Measurements from ENCODE around the gene KRTAP10-6.
A peak's percentile ranks its signal among the peaks of the same experiment; 100 is the strongest.
"Not testable (repeated sequence)": the region's sequence is repeated elsewhere in the genome, so short reads cannot be mapped to it uniquely, and the experiment has no call there.

The KRTAP10-6 gene

GRCh38 chr21:44552136-44552535 is 40.2 kb downstream of the KRTAP10-6 start:
- TF ChIP-seq TARDBP (IDR thresholded peaks at IDR 0.05) = no peak
- TF ChIP-seq ARNT (IDR thresholded peaks at IDR 0.05) = no peak
- TF ChIP-seq ELF4 (IDR thresholded peaks at IDR 0.05) = no peak
- no peak for TF ChIP-seq FOXK2 (IDR thresholded peaks at IDR 0.05)
- TF ChIP-seq HDGF (IDR thresholded peaks at IDR 0.05; ENCODE audit: borderline replicate concordance) = no peak
- TF ChIP-seq LEF1 (IDR thresholded peaks at IDR 0.05; ENCODE audit: borderline replicate concordance) = no peak
- ChIA-PET CTCF (no interaction called here), POLR2A (no interaction called here)
- DNase-seq (ENCODE audit: extremely low spot score) = peak; percentile 5

GRCh38 chr21:44551340-44551961 is 40.9 kb downstream of the KRTAP10-6 start, which contains the start of gene KRTAP10-2:
TSS of gene KRTAP10-2 (minus strand) at chr21:44551505. CDS start at chr21:44551458, 47 bp downstream.
- CTCF ChIA-PET = no interaction called here
- POLR2A ChIA-PET = no interaction called here
- no peak for TF ChIP-seq FOXA1 (IDR thresholded peaks at IDR 0.05)
- no peak for TF ChIP-seq SUZ12 (IDR thresholded peaks at IDR 0.05)
- no peak for TF ChIP-seq L3MBTL2 (conservative IDR thresholded peaks at IDR 0.05)
- TF ChIP-seq ZNF384 (IDR thresholded peaks at IDR 0.05) = no peak
- no peak for TF ChIP-seq SP1 (IDR thresholded peaks at IDR 0.05)
- TF ChIP-seq FOXM1 (IDR thresholded peaks at IDR 0.05; ENCODE audit: borderline replicate concordance) = no peak
- no peak for TF ChIP-seq ARNT (IDR thresholded peaks at IDR 0.05)
- DNase-seq (ENCODE audit: extremely low spot score) = no peak

- CTCF ChIA-PET = no interaction called here
- DNase-seq (ENCODE audit: extremely low spot score) = no peak
- no peak for TF ChIP-seq BHLHE40 (IDR thresholded peaks at IDR 0.05; ENCODE audit: borderline replicate concordance)
- no peak for TF ChIP-seq NFRKB (IDR thresholded peaks at IDR 0.05)
- TF ChIP-seq L3MBTL2 (conservative IDR thresholded peaks at IDR 0.05) = no peak
- TF ChIP-seq LEF1 (IDR thresholded peaks at IDR 0.05; ENCODE audit: borderline replicate concordance) = no peak
- TF ChIP-seq CTBP1 (IDR thresholded peaks at IDR 0.05; ENCODE audit: borderline replicate concordance) = no peak
- no peak for TF ChIP-seq PKNOX1 (IDR thresholded peaks at IDR 0.05)
- TF ChIP-seq TARDBP (IDR thresholded peaks at IDR 0.05) = no peak
- no peak for TF ChIP-seq ELF4 (IDR thresholded peaks at IDR 0.05)
- TF ChIP-seq ARNT (IDR thresholded peaks at IDR 0.05) = no peak
- no peak for TF ChIP-seq FOXM1 (IDR thresholded peaks at IDR 0.05; ENCODE audit: borderline replicate concordance)
- TF ChIP-seq FOXA1 (IDR thresholded peaks at IDR 0.05) = no peak
- TF ChIP-seq SP1 (IDR thresholded peaks at IDR 0.05) = no peak
- TF ChIP-seq FOXK2 (IDR thresholded peaks at IDR 0.05) = no peak
- no peak for TF ChIP-seq HDGF (IDR thresholded peaks at IDR 0.05; ENCODE audit: borderline replicate concordance)
- no peak for TF ChIP-seq ZNF384 (IDR thresholded peaks at IDR 0.05)
- POLR2A ChIA-PET = no interaction called here
Measured at GRCh38 chr21:44550807-44551206, 41.5 kb downstream of the KRTAP10-6 start.

- CTCF ChIA-PET; DNase-seq (ENCODE audit: extremely low spot score); POLR2A ChIA-PET: not testable (repeated sequence)
Measured at GRCh38 chr21:44550285-44550684, 42.0 kb downstream of the KRTAP10-6 start.

GRCh38 chr21:44549525-44550211 is 42.6 kb downstream of the KRTAP10-6 start:
- POLR2A ChIA-PET = no interaction called here
- TF ChIP-seq L3MBTL2 (conservative IDR thresholded peaks at IDR 0.05) = no peak
- no peak for TF ChIP-seq BHLHE40 (IDR thresholded peaks at IDR 0.05; ENCODE audit: borderline replicate concordance)
- no peak for TF ChIP-seq ZNF384 (IDR thresholded peaks at IDR 0.05)
- TF ChIP-seq SUZ12 (IDR thresholded peaks at IDR 0.05) = no peak
- TF ChIP-seq FOXM1 (IDR thresholded peaks at IDR 0.05; ENCODE audit: borderline replicate concordance) = no peak
- TF ChIP-seq FOXA1 (IDR thresholded peaks at IDR 0.05) = no peak
- no peak for TF ChIP-seq ARNT (IDR thresholded peaks at IDR 0.05)
- TF ChIP-seq PKNOX1 (IDR thresholded peaks at IDR 0.05) = no peak
- no peak for TF ChIP-seq TARDBP (IDR thresholded peaks at IDR 0.05)
- CTCF ChIA-PET = no interaction called here
- DNase-seq (ENCODE audit: extremely low spot score) = no peak

GRCh38 chr21:44548922-44549321 is 43.4 kb downstream of the KRTAP10-6 start:
- no peak for DNase-seq (ENCODE audit: extremely low spot score)
- TF ChIP-seq BHLHE40 (IDR thresholded peaks at IDR 0.05; ENCODE audit: borderline replicate concordance) = no peak
- no peak for TF ChIP-seq NFRKB (IDR thresholded peaks at IDR 0.05)
- no peak for TF ChIP-seq PKNOX1 (IDR thresholded peaks at IDR 0.05)
- no peak for TF ChIP-seq FOXM1 (IDR thresholded peaks at IDR 0.05; ENCODE audit: borderline replicate concordance)
- no peak for TF ChIP-seq ZNF384 (IDR thresholded peaks at IDR 0.05)
- TF ChIP-seq CTBP1 (IDR thresholded peaks at IDR 0.05; ENCODE audit: borderline replicate concordance) = no peak
- no peak for TF ChIP-seq ARNT (IDR thresholded peaks at IDR 0.05)
- TF ChIP-seq HDGF (IDR thresholded peaks at IDR 0.05; ENCODE audit: borderline replicate concordance) = no peak
- no peak for TF ChIP-seq L3MBTL2 (conservative IDR thresholded peaks at IDR 0.05)
- no peak for TF ChIP-seq FOXK2 (IDR thresholded peaks at IDR 0.05)
- no peak for TF ChIP-seq SP1 (IDR thresholded peaks at IDR 0.05)
- no peak for TF ChIP-seq SUZ12 (IDR thresholded peaks at IDR 0.05)
- no peak for TF ChIP-seq FOXA1 (IDR thresholded peaks at IDR 0.05)
- TF ChIP-seq TARDBP (IDR thresholded peaks at IDR 0.05) = no peak
- TF ChIP-seq LEF1 (IDR thresholded peaks at IDR 0.05; ENCODE audit: borderline replicate concordance) = no peak
- TF ChIP-seq ELF4 (IDR thresholded peaks at IDR 0.05) = no peak
- CTCF ChIA-PET = no interaction called here
- POLR2A ChIA-PET = no interaction called here
